Neural crest cell (in vitro differentiated cells): ENCODE results near the gene RBM5. TPM values are rescaled to one million over a fixed set of nuclear protein-coding genes. Genes with fewer than 3 reads are reported as not detected.
A peak's percentile ranks its signal among the peaks of the same experiment; 100 is the strongest.

Experiments used
- DNase-seq: peaks from one replicate; pipeline ENCODE4 v3.0.0; 2021; ENCODE audit warnings: low read depth, mixed read lengths, low spot score
- H3K27ac Mint-ChIP-seq: one replicate; pipeline ENCODE4 v1.8.0; 2021; ENCODE audit warnings: mild to moderate bottlenecking, mixed read lengths; ENCODE audit not compliant: unreplicated experiment
- H3K27me3 Mint-ChIP-seq: 2 replicates; pipeline ENCODE4 v1.8.0; 2021; ENCODE audit warnings: low read depth, mild to moderate bottlenecking, mixed read lengths
- H3K36me3 Mint-ChIP-seq: 2 replicates; pipeline ENCODE4 v1.8.0; 2021; ENCODE audit warnings: low read depth, mild to moderate bottlenecking, mixed read lengths
- H3K4me1 Mint-ChIP-seq: 2 replicates; pipeline ENCODE4 v1.8.0; 2021; ENCODE audit warnings: mixed read lengths
- H3K4me3 Mint-ChIP-seq: one replicate; pipeline ENCODE4 v1.8.0; 2021; ENCODE audit warnings: mild to moderate bottlenecking, mixed read lengths
- H3K9me3 Mint-ChIP-seq: 2 replicates; pipeline ENCODE4 v1.8.0; 2021; ENCODE audit warnings: mixed read lengths
- total RNA-seq: library from RNA; stranded (reverse); gene quantifications from 2 replicates; pipeline ENCODE4 v1.2.1, GENCODE V29; 2021
- TF ChIP-seq, protein P1 (sequence below): fragments of 200-600 bp; sonication (generic); conservative IDR thresholded peaks from 2 replicates; pipeline ENCODE4 v1.5.0; 2021; ENCODE audit warnings: antibody characterized with exemption, mild to moderate bottlenecking

RBM5 gene
- total RNA-seq, 1 donor from 2014 or later = 193 TPM

DNA sequence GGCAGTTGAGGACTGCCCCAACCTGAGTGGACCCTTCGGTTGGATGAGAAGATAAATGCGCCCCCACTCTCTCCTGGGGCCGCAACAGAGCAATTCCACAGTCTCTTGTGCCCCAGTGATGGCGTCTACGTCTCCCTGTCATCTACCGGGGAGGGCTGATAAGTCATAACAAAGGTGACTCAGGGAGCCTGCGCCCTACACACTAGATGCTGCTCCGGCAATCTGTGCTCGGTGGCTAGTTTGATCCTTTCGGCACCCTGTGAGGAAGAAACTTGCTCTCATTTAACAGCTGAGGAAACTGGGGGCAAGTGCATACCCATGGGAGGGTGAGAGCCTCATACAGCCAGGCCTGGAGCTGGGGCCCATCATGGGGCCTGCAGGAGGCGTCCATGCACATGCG is 52.3 kb downstream of the RBM5 start:
- Mint-ChIP-seq H3K27me3 (no peaks in the 10 kb centered on the region), H3K36me3 (no peaks in the 10 kb centered on the region), H3K27ac (no peak overlapping the region), H3K9me3 (no peaks in the 10 kb centered on the region), H3K4me1 (peaks cover 19% of the 10 kb centered on the region), H3K4me3 (no peak overlapping the region)
- no peak for DNase-seq
- TF ChIP-seq, protein P1, sequence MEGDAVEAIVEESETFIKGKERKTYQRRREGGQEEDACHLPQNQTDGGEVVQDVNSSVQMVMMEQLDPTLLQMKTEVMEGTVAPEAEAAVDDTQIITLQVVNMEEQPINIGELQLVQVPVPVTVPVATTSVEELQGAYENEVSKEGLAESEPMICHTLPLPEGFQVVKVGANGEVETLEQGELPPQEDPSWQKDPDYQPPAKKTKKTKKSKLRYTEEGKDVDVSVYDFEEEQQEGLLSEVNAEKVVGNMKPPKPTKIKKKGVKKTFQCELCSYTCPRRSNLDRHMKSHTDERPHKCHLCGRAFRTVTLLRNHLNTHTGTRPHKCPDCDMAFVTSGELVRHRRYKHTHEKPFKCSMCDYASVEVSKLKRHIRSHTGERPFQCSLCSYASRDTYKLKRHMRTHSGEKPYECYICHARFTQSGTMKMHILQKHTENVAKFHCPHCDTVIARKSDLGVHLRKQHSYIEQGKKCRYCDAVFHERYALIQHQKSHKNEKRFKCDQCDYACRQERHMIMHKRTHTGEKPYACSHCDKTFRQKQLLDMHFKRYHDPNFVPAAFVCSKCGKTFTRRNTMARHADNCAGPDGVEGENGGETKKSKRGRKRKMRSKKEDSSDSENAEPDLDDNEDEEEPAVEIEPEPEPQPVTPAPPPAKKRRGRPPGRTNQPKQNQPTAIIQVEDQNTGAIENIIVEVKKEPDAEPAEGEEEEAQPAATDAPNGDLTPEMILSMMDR = no peak

GRCh38 chr3:50146316-50146901 is 57.7 kb downstream of the RBM5 start:
- TF ChIP-seq, protein P1 = no peak
- Mint-ChIP-seq H3K9me3 (no peaks in the 10 kb centered on the region), H3K27me3 (peaks cover 3% of the 10 kb centered on the region), H3K4me1 (peaks cover 9% of the 10 kb centered on the region), H3K27ac (no peak overlapping the region), H3K4me3 (no peak overlapping the region), H3K36me3 (no peaks in the 10 kb centered on the region)
- DNase-seq = no peak

DNA sequence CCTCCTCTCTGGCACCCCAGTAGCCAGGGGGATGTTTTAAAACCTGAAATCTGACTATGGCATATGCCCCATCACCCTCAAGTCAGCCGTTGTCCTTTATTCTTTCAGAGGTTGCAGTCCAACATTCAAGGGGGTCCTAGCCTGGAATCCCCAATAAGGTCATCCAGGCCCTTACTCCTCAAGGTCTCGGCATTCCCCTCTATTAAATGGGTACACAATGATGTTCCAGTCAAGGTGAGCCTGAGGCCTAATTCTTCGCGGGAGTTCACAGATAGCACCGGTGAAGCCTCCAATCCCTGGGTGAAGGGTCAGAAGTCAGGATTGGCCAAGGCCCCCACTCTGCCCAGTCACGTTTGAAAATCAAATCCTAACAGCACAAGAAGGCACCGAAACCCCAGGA is 58.3 kb downstream of the RBM5 start:
- Mint-ChIP-seq H3K9me3 (no peaks in the 10 kb centered on the region), H3K36me3 (no peaks in the 10 kb centered on the region), H3K27me3 (peaks cover 3% of the 10 kb centered on the region), H3K4me1 (peaks cover 9% of the 10 kb centered on the region), H3K27ac (no peak overlapping the region), H3K4me3 (no peak overlapping the region)
- TF ChIP-seq, protein P1 = no peak
- DNase-seq = no peak

- Mint-ChIP-seq H3K36me3 (no peaks in the 10 kb centered on the region), H3K4me1 (peaks cover 9% of the 10 kb centered on the region), H3K27me3 (peaks cover 3% of the 10 kb centered on the region), H3K9me3 (no peaks in the 10 kb centered on the region), H3K4me3 (no peak overlapping the region), H3K27ac (no peak overlapping the region)
- TF ChIP-seq, protein P1 = no peak
- DNase-seq = no peak
Observed at GRCh38 chr3:50147447-50147846, 58.7 kb downstream of the RBM5 start.

- H3K36me3 Mint-ChIP-seq = no peaks in the 10 kb centered on the region
- H3K4me1 Mint-ChIP-seq = peaks cover 9% of the 10 kb centered on the region
- no peak for DNase-seq
- H3K27ac Mint-ChIP-seq = no peak overlapping the region
- no peak overlapping the region for H3K4me3 Mint-ChIP-seq
- TF ChIP-seq, protein P1 = no peak
- H3K27me3 Mint-ChIP-seq = peaks cover 5% of the 10 kb centered on the region
- no peaks in the 10 kb centered on the region for H3K9me3 Mint-ChIP-seq
Observed at GRCh38 chr3:50147861-50148260, 59.1 kb downstream of the RBM5 start.

GRCh38 chr3:50150404-50150750 is 61.7 kb downstream of the RBM5 start:
- TF ChIP-seq, protein P1 = no peak
- Mint-ChIP-seq H3K4me1 (peaks cover 21% of the 10 kb centered on the region), H3K27ac (no peak overlapping the region), H3K27me3 (peaks cover 21% of the 10 kb centered on the region), H3K9me3 (no peaks in the 10 kb centered on the region), H3K36me3 (no peaks in the 10 kb centered on the region), H3K4me3 (peak overlapping the region; percentile 5)
- no peak for DNase-seq
